Calu3 (cell line): Measurements from ENCODE around the gene UFSP2. TPM values are rescaled to one million over a fixed set of nuclear protein-coding genes. Genes with fewer than 3 reads are reported as not detected.

ENCODE experiments used
- BruUV-seq: library from RNA; stranded (reverse); fragments of 400-500 nt; replicated peaks from 2 replicates; lab custom pipeline; 2021; lab: Mats Ljungman, UMichigan
- CTCF ChIA-PET: fragments of 300-600 bp; sonication (Branson Sonifier 250); formaldehyde crosslinking; loops from one replicate; lab custom pipeline; 2022; ENCODE audit warnings: antibody characterized with exemption; lab: Charles Lee
- DNase-seq: peaks from one replicate; pipeline ENCODE4 v3.0.0; 2022
- H3K27ac Mint-ChIP-seq: one replicate; pipeline ENCODE4 v1.8.0; 2022; ENCODE audit warnings: mixed read lengths; ENCODE audit not compliant: unreplicated experiment
- H3K27me3 Mint-ChIP-seq: one replicate; pipeline ENCODE4 v1.8.0; 2022; ENCODE audit warnings: mixed read lengths; ENCODE audit not compliant: unreplicated experiment
- H3K36me3 Mint-ChIP-seq: one replicate; pipeline ENCODE4 v1.8.0; 2022; ENCODE audit warnings: mild to moderate bottlenecking, moderate library complexity, mixed read lengths; ENCODE audit not compliant: insufficient read depth, unreplicated experiment
- H3K4me1 Mint-ChIP-seq: one replicate; pipeline ENCODE4 v1.8.0; 2022; ENCODE audit warnings: mild to moderate bottlenecking, low read depth, mixed read lengths; ENCODE audit not compliant: unreplicated experiment
- H3K4me3 Mint-ChIP-seq: one replicate; pipeline ENCODE4 v1.8.0; 2022; ENCODE audit warnings: mild to moderate bottlenecking, low read depth, moderate library complexity, mixed read lengths; ENCODE audit not compliant: unreplicated experiment
- H3K9me3 Mint-ChIP-seq: one replicate; pipeline ENCODE4 v1.8.0; 2022; ENCODE audit warnings: low read depth, mixed read lengths; ENCODE audit not compliant: unreplicated experiment
- intact Hi-C: fragments of 100-400 bp; cut with micrococcal nuclease; formaldehyde crosslinking; loops from one replicate; pipeline ENCODE4 v1.10.0; 2022; ENCODE audit not compliant: unreplicated experiment
- total RNA-seq: library from RNA; stranded (reverse); gene quantifications from 2 replicates; pipeline ENCODE4 v1.2.3, GENCODE V29; 2022
- TF ChIP-seq, protein P1 (sequence below): fragments of 200-600 bp; IDR thresholded peaks from one replicate; pipeline ENCODE4 v1.8.0; 2022; ENCODE audit warnings: antibody characterized with exemption; ENCODE audit not compliant: unreplicated experiment

The UFSP2 gene
- total RNA-seq, 1 experiment from 2014 or later: 14.8 TPM

DNA sequence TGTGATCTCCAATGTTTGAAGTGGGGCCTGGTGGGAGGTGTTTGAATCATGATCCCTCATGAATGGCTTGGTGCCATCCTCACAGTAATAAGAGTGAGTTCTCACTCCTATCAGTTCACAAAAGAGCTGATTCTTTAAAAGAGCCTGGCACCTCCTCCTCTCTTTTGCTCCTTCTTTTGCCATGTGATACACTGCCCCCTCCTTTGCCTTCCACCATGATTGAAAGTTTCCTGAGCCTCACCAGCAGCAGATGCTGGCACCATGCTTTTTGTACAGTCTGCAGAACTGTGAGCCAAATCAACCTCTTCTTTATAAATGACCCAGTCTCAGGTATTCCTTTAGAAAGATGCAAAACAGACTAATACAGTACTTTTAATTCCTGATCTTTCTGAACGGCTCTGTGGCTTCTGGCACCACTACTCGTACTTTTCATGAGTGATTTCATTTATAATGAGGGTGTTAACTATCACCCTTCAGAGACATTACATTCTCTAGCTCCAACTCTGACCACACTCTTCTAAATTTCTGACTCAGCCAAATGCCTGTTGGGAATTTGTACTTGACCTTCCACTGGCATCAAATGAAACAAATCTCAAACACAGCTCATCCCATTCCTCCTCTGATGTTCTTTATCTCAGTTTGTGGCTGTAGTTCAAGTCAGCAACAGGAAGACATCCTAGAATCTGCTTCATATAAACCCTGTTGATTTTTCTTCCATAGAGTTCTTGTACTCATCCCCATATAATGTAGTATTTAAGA is 4.2 kb downstream of the UFSP2 start:
- no TSS peak for BruUV-seq
- TF ChIP-seq, protein P1, sequence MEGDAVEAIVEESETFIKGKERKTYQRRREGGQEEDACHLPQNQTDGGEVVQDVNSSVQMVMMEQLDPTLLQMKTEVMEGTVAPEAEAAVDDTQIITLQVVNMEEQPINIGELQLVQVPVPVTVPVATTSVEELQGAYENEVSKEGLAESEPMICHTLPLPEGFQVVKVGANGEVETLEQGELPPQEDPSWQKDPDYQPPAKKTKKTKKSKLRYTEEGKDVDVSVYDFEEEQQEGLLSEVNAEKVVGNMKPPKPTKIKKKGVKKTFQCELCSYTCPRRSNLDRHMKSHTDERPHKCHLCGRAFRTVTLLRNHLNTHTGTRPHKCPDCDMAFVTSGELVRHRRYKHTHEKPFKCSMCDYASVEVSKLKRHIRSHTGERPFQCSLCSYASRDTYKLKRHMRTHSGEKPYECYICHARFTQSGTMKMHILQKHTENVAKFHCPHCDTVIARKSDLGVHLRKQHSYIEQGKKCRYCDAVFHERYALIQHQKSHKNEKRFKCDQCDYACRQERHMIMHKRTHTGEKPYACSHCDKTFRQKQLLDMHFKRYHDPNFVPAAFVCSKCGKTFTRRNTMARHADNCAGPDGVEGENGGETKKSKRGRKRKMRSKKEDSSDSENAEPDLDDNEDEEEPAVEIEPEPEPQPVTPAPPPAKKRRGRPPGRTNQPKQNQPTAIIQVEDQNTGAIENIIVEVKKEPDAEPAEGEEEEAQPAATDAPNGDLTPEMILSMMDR: no peak
- H3K4me1 Mint-ChIP-seq: peaks cover 8% of the 10 kb centered on the region
- CTCF ChIA-PET: no interaction called here
- no peaks in the 10 kb centered on the region for H3K9me3 Mint-ChIP-seq
- no peak overlapping the region for H3K4me3 Mint-ChIP-seq
- no peaks in the 10 kb centered on the region for H3K27me3 Mint-ChIP-seq
- intact Hi-C loops: no loop called here
- peaks cover 24% of the 10 kb centered on the region for H3K36me3 Mint-ChIP-seq
- no peak overlapping the region for H3K27ac Mint-ChIP-seq
- DNase-seq: no peak

DNA sequence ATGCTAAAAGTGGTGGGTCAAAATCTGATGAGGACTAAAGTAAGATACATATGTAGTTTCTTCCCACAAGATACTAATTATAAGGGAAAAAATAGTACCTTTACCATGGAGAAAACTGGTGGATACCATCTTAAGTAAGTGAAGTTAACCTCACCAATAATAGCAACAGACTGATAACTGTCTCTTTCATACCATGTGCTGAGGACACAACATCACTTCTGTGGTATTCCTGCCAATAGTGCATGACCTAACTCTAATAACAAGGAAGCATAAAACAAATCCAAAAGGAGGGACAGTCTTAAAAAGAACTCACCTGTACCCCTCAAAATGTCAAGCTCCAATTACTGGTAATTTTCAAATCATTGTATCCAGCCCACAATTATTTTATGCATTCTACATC is 8.8 kb downstream of the UFSP2 start:
- intact Hi-C loops: no loop called here
- CTCF ChIA-PET: no interaction called here
- H3K27ac Mint-ChIP-seq: no peak overlapping the region
- H3K27me3 Mint-ChIP-seq: no peaks in the 10 kb centered on the region
- DNase-seq: no peak
- no peak overlapping the region for H3K4me3 Mint-ChIP-seq
- peaks cover 5% of the 10 kb centered on the region for H3K36me3 Mint-ChIP-seq
- no peaks in the 10 kb centered on the region for H3K9me3 Mint-ChIP-seq
- H3K4me1 Mint-ChIP-seq: no peaks in the 10 kb centered on the region
- no TSS peak for BruUV-seq
- TF ChIP-seq, protein P1: no peak

DNA sequence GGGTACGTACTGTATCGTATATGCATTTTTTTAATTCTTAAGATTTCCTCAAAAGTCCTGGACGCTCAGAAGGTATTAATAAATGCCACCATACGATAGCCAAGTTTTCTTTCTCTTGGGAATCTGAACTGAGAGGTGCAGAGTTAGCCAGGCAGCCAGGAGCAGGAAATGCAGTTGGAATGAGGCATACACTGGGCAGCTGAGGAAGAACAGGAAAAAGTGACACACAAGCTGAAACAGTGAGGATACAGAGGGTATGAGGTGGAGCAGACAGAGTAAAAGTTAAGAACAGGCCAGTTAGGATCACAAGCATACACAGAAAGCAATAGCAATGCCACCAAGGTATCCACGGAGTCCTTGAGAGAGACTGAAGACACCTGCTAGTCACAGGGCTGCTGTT is 13.4 kb downstream of the UFSP2 start:
- H3K27ac Mint-ChIP-seq: no peak overlapping the region
- no TSS peak for BruUV-seq
- intact Hi-C loops: no loop called here
- H3K9me3 Mint-ChIP-seq: peaks cover 3% of the 10 kb centered on the region
- H3K4me1 Mint-ChIP-seq: no peaks in the 10 kb centered on the region
- no peak for DNase-seq
- TF ChIP-seq, protein P1: no peak
- CTCF ChIA-PET: no interaction called here
- H3K36me3 Mint-ChIP-seq: peaks cover 8% of the 10 kb centered on the region
- no peak overlapping the region for H3K4me3 Mint-ChIP-seq
- H3K27me3 Mint-ChIP-seq: no peaks in the 10 kb centered on the region

- Mint-ChIP-seq H3K9me3 (peaks cover 3% of the 10 kb centered on the region), H3K4me3 (no peak overlapping the region), H3K36me3 (peaks cover 5% of the 10 kb centered on the region), H3K4me1 (no peaks in the 10 kb centered on the region), H3K27ac (no peak overlapping the region), H3K27me3 (no peaks in the 10 kb centered on the region)
- intact Hi-C loops: no loop called here
- no peak for DNase-seq
- TF ChIP-seq, protein P1: no peak
- BruUV-seq: no TSS peak
- CTCF ChIA-PET: no interaction called here
Observed at GRCh38 chr4:185411849-185412248, 13.9 kb downstream of the UFSP2 start.
